OCI-LY1 (cell line): ENCODE results near the gene GOLGA8J.

Source experiments
- H2AFZ ChIP-seq: fragments of 200-600 bp; sonication (generic), shearing (Covaris generic); 2 replicates; pipeline ENCODE4 v1.6.0; 2014; ENCODE audit warnings: antibody characterized with exemption, mild to moderate bottlenecking, low read length
- H3F3A ChIP-seq: fragments of 200-600 bp; sonication (generic), shearing (Covaris generic); 2 replicates; pipeline ENCODE4 v1.6.0; 2014; ENCODE audit warnings: mild to moderate bottlenecking, antibody characterized with exemption, low read length, moderate library complexity; ENCODE audit not compliant: insufficient read depth
- H3K27ac ChIP-seq: fragments of 200-600 bp; sonication (generic); 2 replicates; pipeline ENCODE4 v1.5.1; 2014; ENCODE audit warnings: low read length, mixed run types, mild to moderate bottlenecking, low read depth; ENCODE audit not compliant: poor library complexity, severe bottlenecking
- H3K27me3 ChIP-seq: fragments of 200-600 bp; sonication (generic); 2 replicates; pipeline ENCODE4 v1.6.0; 2014; ENCODE audit warnings: antibody characterized with exemption, mild to moderate bottlenecking, low read length, moderate library complexity; ENCODE audit not compliant: insufficient read depth
- H3K36me3 ChIP-seq: fragments of 200-600 bp; sonication (generic); 2 replicates; pipeline ENCODE4 v1.6.1; 2014; ENCODE audit warnings: mild to moderate bottlenecking, antibody characterized with exemption, low read length, moderate library complexity, mixed read lengths; ENCODE audit not compliant: insufficient read depth
- H3K4me1 ChIP-seq: fragments of 200-600 bp; sonication (generic); 2 replicates; pipeline ENCODE4 v1.5.1; 2014; ENCODE audit warnings: mild to moderate bottlenecking, low read length, moderate library complexity; ENCODE audit not compliant: insufficient read depth, severe bottlenecking
- H3K4me2 ChIP-seq: fragments of 200-600 bp; sonication (generic), shearing (Covaris generic); 2 replicates; pipeline ENCODE4 v1.6.1; 2014; ENCODE audit warnings: low read length
- H3K4me3 ChIP-seq: fragments of 200-600 bp; sonication (generic); 2 replicates; pipeline ENCODE4 v1.5.1; 2014; ENCODE audit warnings: low read length, low read depth, mild to moderate bottlenecking, mixed read lengths; ENCODE audit not compliant: poor library complexity, severe bottlenecking
- H3K79me2 ChIP-seq: fragments of 200-600 bp; shearing (Covaris generic); 2 replicates; pipeline ENCODE4 v1.6.1; 2016; ENCODE audit warnings: mixed run types, low read length, mixed read lengths; ENCODE audit not compliant: insufficient read depth
- H3K9ac ChIP-seq: fragments of 200-600 bp; sonication (generic), shearing (Covaris generic); 2 replicates; pipeline ENCODE4 v1.6.1; 2014; ENCODE audit warnings: mild to moderate bottlenecking, low read length, mixed read lengths
- H3K9me2 ChIP-seq: fragments of 200-600 bp; sonication (generic), shearing (Covaris generic); 2 replicates; pipeline ENCODE4 v1.6.1; 2014; ENCODE audit warnings: low read depth, mild to moderate bottlenecking, low read length, mixed read lengths
- H3K9me3 ChIP-seq: fragments of 200-600 bp; shearing (Covaris generic); 2 replicates; pipeline ENCODE4 v1.6.1; 2014; ENCODE audit warnings: low read length, mixed read lengths
- H4K20me1 ChIP-seq: fragments of 200-600 bp; sonication (generic), shearing (Covaris generic); 2 replicates; pipeline ENCODE4 v1.6.0; 2016; ENCODE audit warnings: mild to moderate bottlenecking, low read length; ENCODE audit not compliant: insufficient read depth
- EZH2 ChIP-seq: fragments of 200-600 bp; sonication (generic), shearing (Covaris generic); IDR thresholded peaks from 2 replicates; pipeline ENCODE4 v1.8.0; 2017; ENCODE audit warnings: borderline replicate concordance, mixed run types, mild to moderate bottlenecking, antibody characterized with exemption, low read length, moderate library complexity, mixed read lengths
- TF ChIP-seq, protein P1 (sequence below): fragments of 200-600 bp; sonication (generic), shearing (Covaris generic); IDR thresholded peaks from 2 replicates; pipeline ENCODE4 v1.5.1; 2017; ENCODE audit warnings: mild to moderate bottlenecking, antibody characterized with exemption, low read length, moderate library complexity, mixed read lengths

GOLGA8J gene

DNA sequence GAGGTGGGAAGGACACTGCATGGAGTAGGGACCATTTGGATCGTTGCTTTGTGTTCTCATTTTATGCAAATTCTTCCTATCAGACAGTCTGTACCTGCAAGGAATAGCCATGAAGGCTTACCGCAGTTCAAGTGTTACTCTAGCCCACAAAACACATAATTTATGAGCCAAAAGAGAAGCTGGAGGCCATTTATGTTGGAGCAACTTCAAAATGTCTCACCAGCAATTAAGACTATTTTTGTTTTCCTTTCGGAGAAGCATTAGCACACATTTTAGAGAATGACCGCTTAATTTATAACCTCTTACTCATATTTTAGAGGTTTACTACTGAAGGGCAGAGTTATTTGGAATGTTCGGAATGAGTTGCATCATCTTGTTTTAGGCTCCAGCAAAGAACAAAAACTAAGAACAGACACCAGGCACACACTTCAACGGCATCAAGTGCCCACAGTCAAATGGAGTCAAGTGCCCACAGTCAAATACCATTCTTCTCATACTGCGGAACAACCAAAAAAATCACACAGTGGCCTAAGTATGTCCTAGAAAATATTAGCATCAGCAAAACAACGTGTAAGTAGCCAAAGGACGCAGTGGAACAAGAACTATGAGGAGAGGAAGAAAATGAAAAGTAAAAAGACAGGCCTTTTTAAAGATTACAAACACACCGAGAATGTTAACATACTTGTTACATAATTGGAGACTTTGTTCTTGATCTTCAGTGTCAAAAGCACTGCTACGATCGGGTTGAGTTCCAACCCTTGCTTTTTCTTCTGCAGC is 17.5 kb upstream of the GOLGA8J start:
- no peak overlapping the region for H2AFZ ChIP-seq
- no peak overlapping the region for H3K27ac ChIP-seq
- no peak overlapping the region for H3K4me2 ChIP-seq
- no peak overlapping the region for H3K4me3 ChIP-seq
- H3K27me3 ChIP-seq: no peaks in the 10 kb centered on the region
- no peaks in the 10 kb centered on the region for H3K9me3 ChIP-seq
- no peaks in the 10 kb centered on the region for H3F3A ChIP-seq
- no peaks in the 10 kb centered on the region for H3K4me1 ChIP-seq
- no peaks in the 10 kb centered on the region for H3K36me3 ChIP-seq
- H4K20me1 ChIP-seq: no peaks in the 10 kb centered on the region
- H3K9me2 ChIP-seq: no peaks in the 10 kb centered on the region
- H3K79me2 ChIP-seq: no peaks in the 10 kb centered on the region
- no peak overlapping the region for H3K9ac ChIP-seq
- TF ChIP-seq, protein P1, sequence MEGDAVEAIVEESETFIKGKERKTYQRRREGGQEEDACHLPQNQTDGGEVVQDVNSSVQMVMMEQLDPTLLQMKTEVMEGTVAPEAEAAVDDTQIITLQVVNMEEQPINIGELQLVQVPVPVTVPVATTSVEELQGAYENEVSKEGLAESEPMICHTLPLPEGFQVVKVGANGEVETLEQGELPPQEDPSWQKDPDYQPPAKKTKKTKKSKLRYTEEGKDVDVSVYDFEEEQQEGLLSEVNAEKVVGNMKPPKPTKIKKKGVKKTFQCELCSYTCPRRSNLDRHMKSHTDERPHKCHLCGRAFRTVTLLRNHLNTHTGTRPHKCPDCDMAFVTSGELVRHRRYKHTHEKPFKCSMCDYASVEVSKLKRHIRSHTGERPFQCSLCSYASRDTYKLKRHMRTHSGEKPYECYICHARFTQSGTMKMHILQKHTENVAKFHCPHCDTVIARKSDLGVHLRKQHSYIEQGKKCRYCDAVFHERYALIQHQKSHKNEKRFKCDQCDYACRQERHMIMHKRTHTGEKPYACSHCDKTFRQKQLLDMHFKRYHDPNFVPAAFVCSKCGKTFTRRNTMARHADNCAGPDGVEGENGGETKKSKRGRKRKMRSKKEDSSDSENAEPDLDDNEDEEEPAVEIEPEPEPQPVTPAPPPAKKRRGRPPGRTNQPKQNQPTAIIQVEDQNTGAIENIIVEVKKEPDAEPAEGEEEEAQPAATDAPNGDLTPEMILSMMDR: no peak
- TF ChIP-seq EZH2: no peak

- Histone ChIP-seq H3K9ac (no peak overlapping the region), H4K20me1 (no peaks in the 10 kb centered on the region), H3K27ac (no peak overlapping the region), H3K79me2 (no peaks in the 10 kb centered on the region), H3K4me1 (no peaks in the 10 kb centered on the region), H2AFZ (no peak overlapping the region), H3F3A (no peaks in the 10 kb centered on the region), H3K36me3 (no peaks in the 10 kb centered on the region), H3K27me3 (no peaks in the 10 kb centered on the region), H3K9me3 (no peaks in the 10 kb centered on the region), H3K4me2 (no peak overlapping the region), H3K4me3 (no peak overlapping the region), H3K9me2 (no peaks in the 10 kb centered on the region)
- TF ChIP-seq, protein P1: no peak
- TF ChIP-seq EZH2: no peak
Measured at GRCh38 chr15:30068326-30068725, 14.4 kb upstream of the GOLGA8J start.

DNA sequence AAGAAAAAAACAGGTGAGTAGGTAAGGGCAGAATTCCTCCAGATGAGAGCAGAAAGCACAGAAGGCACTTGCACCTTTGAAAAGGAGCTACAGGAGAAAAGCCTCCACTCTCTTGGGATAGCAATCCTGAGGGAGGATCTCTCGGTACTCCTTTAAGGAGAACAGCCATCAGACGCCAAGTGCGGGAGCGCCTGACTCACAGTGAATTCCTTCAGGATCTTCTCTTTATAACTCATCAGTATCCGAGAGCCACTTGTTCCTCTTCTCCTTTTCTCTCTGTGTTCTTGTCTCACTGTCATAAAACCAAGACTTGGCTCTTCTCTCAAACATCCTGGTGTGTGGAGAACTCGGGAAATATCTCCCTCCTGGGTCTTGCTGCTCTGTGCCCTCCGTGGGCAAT is 10.1 kb upstream of the GOLGA8J start:
- Histone ChIP-seq H3K4me1 (no peaks in the 10 kb centered on the region), H3K9me2 (no peaks in the 10 kb centered on the region), H3K79me2 (no peaks in the 10 kb centered on the region), H3K27ac (no peak overlapping the region), H3K9ac (no peak overlapping the region), H3K4me3 (no peak overlapping the region), H3K4me2 (no peak overlapping the region), H2AFZ (no peak overlapping the region), H4K20me1 (no peaks in the 10 kb centered on the region), H3K36me3 (no peaks in the 10 kb centered on the region), H3K9me3 (no peaks in the 10 kb centered on the region), H3F3A (no peaks in the 10 kb centered on the region), H3K27me3 (no peaks in the 10 kb centered on the region)
- no peak for TF ChIP-seq EZH2
- TF ChIP-seq, protein P1: no peak
